SK-N-MC (cell line): Measurements from ENCODE around the gene SETD1B.

ENCODE experiments used
- EZH2 ChIP-seq: fragments of 200-600 bp; sonication (generic); IDR thresholded peaks from one replicate; pipeline ENCODE4 v1.6.1; 2017; ENCODE audit warnings: antibody characterized with exemption
- FOXP2 ChIP-seq: optimal IDR thresholded peaks from 2 replicates; pipeline ENCODE3; 2011; ENCODE audit warnings: mild to moderate bottlenecking, moderate library complexity; ENCODE audit not compliant: insufficient read depth; ENCODE audit errors: extremely low read length, control extremely low read depth
- POLR2AphosphoS5 ChIP-seq: IDR thresholded peaks from 2 replicates; pipeline ENCODE4 v1.6.1; 2012; ENCODE audit warnings: mild to moderate bottlenecking, low read depth, low read length, borderline replicate concordance

GRCh38 chr12:121781998-121782979 is 21.5 kb upstream of the SETD1B start:
- TF ChIP-seq EZH2, result no peak
- 0 out of 2 replicates have a peak, but pooled peaks have one; percentile 2 for TF ChIP-seq POLR2AphosphoS5
- no peak for TF ChIP-seq FOXP2
